Adrenal gland (tissue), 5 donors: Measurements from ENCODE around the gene TMCC3.

ENCODE experiments used
- CTCF ChIP-seq, 6 experiments: fragments of 450-650 bp in 4 of 6; fragments of 200-600 bp in 2 of 6; sonication (generic) in 1 of 6; IDR thresholded peaks; 1 replicate in 5 of 6; 2 replicates in 1 of 6; pipeline versions ENCODE4 v1.5.1 to v1.8.0; 2016 to 2021; ENCODE audit warnings: antibody characterized with exemption in 6 of 6, mild to moderate bottlenecking in 2 of 6, moderate library complexity in 1 of 6
- POLR2A ChIP-seq, 2 donors: fragments of 450-650 bp; IDR thresholded peaks; one replicate each; pipeline ENCODE4 v1.6.1; 2017; ENCODE audit warnings: antibody characterized with exemption in 2 of 2, mild to moderate bottlenecking in 2 of 2, moderate library complexity in 1 of 2
- donor health status: DM: no; HTN: no; CAD: no.

- TF ChIP-seq CTCF (IDR thresholded peaks at IDR 0.05) = no peak
- TF ChIP-seq POLR2A (IDR thresholded peaks at IDR 0.05) = no peak
These were observed 34.1 kb downstream of the TMCC3 start for GRCh38 chr12:94616203-94616729.
